ENCODE measurements around the gene ABHD4.
"Not testable (repeated sequence)": the region's sequence is repeated elsewhere in the genome, so short reads cannot be mapped to it uniquely, and the experiment has no call there.

The ABHD4 gene

GRCh38 chr14:22593189-22593588, 4.9 kb upstream of the ABHD4 start:
- no peak for DNase-seq

GRCh38 chr14:22593601-22594000, 4.5 kb upstream of the ABHD4 start:
- DNase-seq, result no peak

GRCh38 chr14:22594156-22594716, 3.9 kb upstream of the ABHD4 start:
- no peak for DNase-seq

GRCh38 chr14:22596354-22596879, 1.7 kb upstream of the ABHD4 start:
- peak; percentile 3 for DNase-seq

GRCh38 chr14:22597265-22597664, 835 bp upstream of the ABHD4 start:
- peak; percentile 11 for DNase-seq

GRCh38 chr14:22597771-22598098, 365 bp upstream of the ABHD4 start:
- DNase-seq, result peak; percentile 24

- peak; percentile 28 for DNase-seq
Observed at GRCh38 chr14:22598896-22599244, 770 bp downstream of the ABHD4 start.

- DNase-seq, result no peak
Observed at GRCh38 chr14:22599349-22599748, 1.2 kb downstream of the ABHD4 start.

GRCh38 chr14:22600027-22600426, 1.9 kb downstream of the ABHD4 start:
- no peak for DNase-seq

GRCh38 chr14:22601456-22601855, 3.4 kb downstream of the ABHD4 start:
- DNase-seq, result no peak

- no peak for DNase-seq
Observed at GRCh38 chr14:22601996-22602395, 3.9 kb downstream of the ABHD4 start.

GRCh38 chr14:22602862-22603261, 4.8 kb downstream of the ABHD4 start:
- DNase-seq, result no peak

- DNase-seq, result no peak
Observed at GRCh38 chr14:22606380-22606779, 8.3 kb downstream of the ABHD4 start.

- DNase-seq, result peak; percentile 5
Observed at GRCh38 chr14:22607291-22607690, 9.2 kb downstream of the ABHD4 start.

- DNase-seq, result no peak
Observed at GRCh38 chr14:22610931-22611330, 12.8 kb downstream of the ABHD4 start.

- DNase-seq, result no peak
Observed at GRCh38 chr14:22613106-22613695, 15.1 kb downstream of the ABHD4 start.

- DNase-seq, result no peak
Observed at GRCh38 chr14:22613736-22614239, 15.7 kb downstream of the ABHD4 start.

- DNase-seq, result no peak
Observed at GRCh38 chr14:22614240-22614799, 16.2 kb downstream of the ABHD4 start.

GRCh38 chr14:22615765-22616164, 17.7 kb downstream of the ABHD4 start:
- DNase-seq, result not testable (repeated sequence)

GRCh38 chr14:22622255-22622654, 24.2 kb downstream of the ABHD4 start:
- DNase-seq, result no peak

GRCh38 chr14:22623047-22623446, 24.9 kb downstream of the ABHD4 start:
- no peak for DNase-seq

- DNase-seq, result no peak
Observed at GRCh38 chr14:22626590-22626989, 28.5 kb downstream of the ABHD4 start.

GRCh38 chr14:22627506-22628263, 29.6 kb downstream of the ABHD4 start:
- DNase-seq, result no peak

- DNase-seq, result no peak
Observed at GRCh38 chr14:22629361-22629760, 31.3 kb downstream of the ABHD4 start.

Measured in NCI-H82 (cell line).